ENCODE measurements around the gene TLE1. TPM values are rescaled to one million over a fixed set of nuclear protein-coding genes. Genes with fewer than 3 reads are reported as not detected.

TLE1 gene
- total RNA-seq, 1 experiment from 2014 or later = 79.3 TPM

DNA sequence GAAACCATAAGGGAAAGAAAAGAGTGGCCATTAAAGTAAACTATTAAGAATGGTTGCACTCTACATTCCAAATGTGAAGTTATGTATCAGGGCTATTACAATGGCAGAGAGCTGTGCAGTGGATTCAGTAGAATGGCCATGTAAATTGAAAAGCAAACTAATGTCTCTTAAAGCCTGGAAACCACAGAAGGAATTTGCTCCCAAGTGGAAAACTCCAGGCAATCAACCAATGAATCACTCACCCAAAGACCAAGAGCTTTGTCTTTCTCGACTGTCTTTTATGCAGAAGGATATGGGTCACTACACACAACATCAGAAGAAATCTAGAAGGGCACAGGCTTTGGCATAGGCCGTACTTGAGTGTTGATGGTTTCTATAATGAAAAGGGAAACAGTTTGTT, 114.9 kb downstream of the TLE1 start:
- Histone ChIP-seq H3K79me2 (ENCODE audit: insufficient read depth, low read length) (no peaks in the 10 kb centered on the region), H3K18ac (ENCODE audit: insufficient read length, low read depth, low read length) (no peak overlapping the region), H3K23me2 (ENCODE audit: insufficient read length, low read depth, low read length, poor library complexity, severe bottlenecking) (no peaks in the 10 kb centered on the region), H4K8ac (replicated peaks; ENCODE audit: insufficient read length, low read depth, low read length) (no peak overlapping the region), H3K27ac (ENCODE audit: insufficient read length, low read depth, low read length) (no peak overlapping the region), H2AK5ac (ENCODE audit: insufficient read length, low read length) (no peak overlapping the region), H4K5ac (ENCODE audit: insufficient read length, low read depth, low read length) (no peak overlapping the region), H2BK12ac (ENCODE audit: insufficient read length, low read depth, low read length) (no peak overlapping the region), H3K56ac (ENCODE audit: insufficient read length, low read depth, low read length) (no peak overlapping the region), H3K4me1 (ENCODE audit: insufficient read depth, low read length) (peaks cover 5% of the 10 kb centered on the region; the same call in 1 of the 2 replicates), H2AFZ (ENCODE audit: low read length) (no peak overlapping the region), H4K20me1 (ENCODE audit: control insufficient read depth, insufficient read depth, insufficient read length) (no peaks in the 10 kb centered on the region), H3K4ac (ENCODE audit: low read depth, low read length) (no peak overlapping the region), H2BK20ac (ENCODE audit: low read depth, low read length, poor library complexity, severe bottlenecking) (no peak overlapping the region), H3K79me1 (ENCODE audit: insufficient read depth, low read depth, low read length, poor library complexity, severe bottlenecking) (no peaks in the 10 kb centered on the region), H2BK120ac (ENCODE audit: low read depth, low read length, poor library complexity, severe bottlenecking) (no peak overlapping the region), H3K27me3 (ENCODE audit: insufficient read depth, low read length) (no peaks in the 10 kb centered on the region), H3K14ac (ENCODE audit: insufficient read depth, low read length) (no peak overlapping the region), H2BK5ac (ENCODE audit: insufficient read length, low read length) (no peak overlapping the region), H3K4me2 (ENCODE audit: insufficient read depth, insufficient read length, low read length) (no peak overlapping the region), H3T11ph (ENCODE audit: low read length) (no peak overlapping the region), H4K91ac (ENCODE audit: insufficient read length, low read depth, low read length) (no peak overlapping the region), H3K9ac (ENCODE audit: extremely low read depth, insufficient read length, low read length) (no peak overlapping the region), H3K23ac (ENCODE audit: insufficient read length, low read depth, low read length) (no peak overlapping the region), H2BK15ac (ENCODE audit: low read depth, low read length) (no peak overlapping the region), H3K9me3 (ENCODE audit: control insufficient read depth, low read depth, low read length) (no peaks in the 10 kb centered on the region)
- Mint-ChIP-seq H3K27ac (no peak overlapping the region), H3K27me3 (ENCODE audit: low read depth) (no peaks in the 10 kb centered on the region), H3K4me3 (no peak overlapping the region), H3K4me1 (peaks cover 20 to 24% of the 10 kb centered on the region in 2 experiments), H3K9me3 (no peaks in the 10 kb centered on the region), H3K36me3 (ENCODE audit: insufficient read depth in 1 of 3, low read depth in 3 of 3) (peaks cover 0 to 7% (median 3%) of the 10 kb centered on the region in 3 experiments; a peak in 3 of 7 replicates)
- TF ChIP-seq, protein P1, sequence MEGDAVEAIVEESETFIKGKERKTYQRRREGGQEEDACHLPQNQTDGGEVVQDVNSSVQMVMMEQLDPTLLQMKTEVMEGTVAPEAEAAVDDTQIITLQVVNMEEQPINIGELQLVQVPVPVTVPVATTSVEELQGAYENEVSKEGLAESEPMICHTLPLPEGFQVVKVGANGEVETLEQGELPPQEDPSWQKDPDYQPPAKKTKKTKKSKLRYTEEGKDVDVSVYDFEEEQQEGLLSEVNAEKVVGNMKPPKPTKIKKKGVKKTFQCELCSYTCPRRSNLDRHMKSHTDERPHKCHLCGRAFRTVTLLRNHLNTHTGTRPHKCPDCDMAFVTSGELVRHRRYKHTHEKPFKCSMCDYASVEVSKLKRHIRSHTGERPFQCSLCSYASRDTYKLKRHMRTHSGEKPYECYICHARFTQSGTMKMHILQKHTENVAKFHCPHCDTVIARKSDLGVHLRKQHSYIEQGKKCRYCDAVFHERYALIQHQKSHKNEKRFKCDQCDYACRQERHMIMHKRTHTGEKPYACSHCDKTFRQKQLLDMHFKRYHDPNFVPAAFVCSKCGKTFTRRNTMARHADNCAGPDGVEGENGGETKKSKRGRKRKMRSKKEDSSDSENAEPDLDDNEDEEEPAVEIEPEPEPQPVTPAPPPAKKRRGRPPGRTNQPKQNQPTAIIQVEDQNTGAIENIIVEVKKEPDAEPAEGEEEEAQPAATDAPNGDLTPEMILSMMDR (conservative IDR thresholded peaks at IDR 0.05) = no peak
- DNase-seq = no peak
- WGBS (ENCODE audit: extremely low coverage, insufficient read length, low lambda C conversion rate) = no CpG with 5 or more reads among the region's 2 CpGs
